Liver (tissue), 3 donors: ENCODE data around the gene MEF2A.

Experiments
- CTCF ChIP-seq: fragments of 150-350 bp; IDR thresholded peaks from 2 replicates; pipeline ENCODE4 v1.5.1; 2017; ENCODE audit warnings: improper control_type of control experiment, low read depth, low read length; ENCODE audit not compliant: missing input control
- FOXA1 ChIP-seq: IDR thresholded peaks from 2 replicates; pipeline ENCODE4 v1.6.1; 2016; ENCODE audit warnings: antibody characterized with exemption
- HNF4G ChIP-seq: IDR thresholded peaks from 2 replicates; pipeline ENCODE4 v1.6.1; 2016; ENCODE audit warnings: antibody characterized with exemption
- RAD21 ChIP-seq, 2 donors: IDR thresholded peaks; 2 replicates each; pipeline ENCODE4 v1.6.1; 2016; ENCODE audit warnings: antibody characterized with exemption in 2 of 2, mild to moderate bottlenecking in 2 of 2
- TF ChIP-seq, protein P1 (sequence below): IDR thresholded peaks from 2 replicates; pipeline ENCODE4 v1.6.1; 2016; ENCODE audit warnings: antibody characterized with exemption, mild to moderate bottlenecking
- donor health status: healthy.
- donor health status: healthy.

GRCh38 chr15:99752556-99752955, 186.8 kb downstream of the MEF2A start:
- TF ChIP-seq CTCF (no peak), FOXA1 (no peak), RAD21 (IDR thresholded peaks at IDR 0.05) (no peak), HNF4G (no peak)
- TF ChIP-seq, protein P1, sequence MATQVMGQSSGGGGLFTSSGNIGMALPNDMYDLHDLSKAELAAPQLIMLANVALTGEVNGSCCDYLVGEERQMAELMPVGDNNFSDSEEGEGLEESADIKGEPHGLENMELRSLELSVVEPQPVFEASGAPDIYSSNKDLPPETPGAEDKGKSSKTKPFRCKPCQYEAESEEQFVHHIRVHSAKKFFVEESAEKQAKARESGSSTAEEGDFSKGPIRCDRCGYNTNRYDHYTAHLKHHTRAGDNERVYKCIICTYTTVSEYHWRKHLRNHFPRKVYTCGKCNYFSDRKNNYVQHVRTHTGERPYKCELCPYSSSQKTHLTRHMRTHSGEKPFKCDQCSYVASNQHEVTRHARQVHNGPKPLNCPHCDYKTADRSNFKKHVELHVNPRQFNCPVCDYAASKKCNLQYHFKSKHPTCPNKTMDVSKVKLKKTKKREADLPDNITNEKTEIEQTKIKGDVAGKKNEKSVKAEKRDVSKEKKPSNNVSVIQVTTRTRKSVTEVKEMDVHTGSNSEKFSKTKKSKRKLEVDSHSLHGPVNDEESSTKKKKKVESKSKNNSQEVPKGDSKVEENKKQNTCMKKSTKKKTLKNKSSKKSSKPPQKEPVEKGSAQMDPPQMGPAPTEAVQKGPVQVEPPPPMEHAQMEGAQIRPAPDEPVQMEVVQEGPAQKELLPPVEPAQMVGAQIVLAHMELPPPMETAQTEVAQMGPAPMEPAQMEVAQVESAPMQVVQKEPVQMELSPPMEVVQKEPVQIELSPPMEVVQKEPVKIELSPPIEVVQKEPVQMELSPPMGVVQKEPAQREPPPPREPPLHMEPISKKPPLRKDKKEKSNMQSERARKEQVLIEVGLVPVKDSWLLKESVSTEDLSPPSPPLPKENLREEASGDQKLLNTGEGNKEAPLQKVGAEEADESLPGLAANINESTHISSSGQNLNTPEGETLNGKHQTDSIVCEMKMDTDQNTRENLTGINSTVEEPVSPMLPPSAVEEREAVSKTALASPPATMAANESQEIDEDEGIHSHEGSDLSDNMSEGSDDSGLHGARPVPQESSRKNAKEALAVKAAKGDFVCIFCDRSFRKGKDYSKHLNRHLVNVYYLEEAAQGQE, result no peak
